Measurements from ENCODE around the gene PSAT1. TPM values are rescaled to one million over a fixed set of nuclear protein-coding genes. Genes with fewer than 3 reads are reported as not detected.

PSAT1 gene
- total and polyA plus RNA-seq, 5 donors from 2014 or later, result 2.7 to 32.7 (median 19.5) TPM

GRCh38 chr9:78294290-78295176 is 2.4 kb upstream of the PSAT1 start:
- no peaks in the 10 kb centered on the region for H3K36me3 Mint-ChIP-seq
- no peak for DNase-seq
- Histone ChIP-seq H3K4me3 (ENCODE audit: low read depth, low read length) (no peak overlapping the region), H3K27me3 (ENCODE audit: control insufficient read depth, insufficient read depth, low read length) (no peaks in the 10 kb centered on the region), H3K9me3 (ENCODE audit: control insufficient read depth in 2 of 2, low read length in 2 of 2) (no peaks in the 10 kb centered on the region), H3K4me1 (ENCODE audit: control insufficient read depth, insufficient read depth, low read length, poor library complexity, severe bottlenecking) (peaks cover 25% of the 10 kb centered on the region), H3K36me3 (ENCODE audit: control insufficient read depth, insufficient read depth, low read length) (no peaks in the 10 kb centered on the region), H3K27ac (ENCODE audit: insufficient read depth, low read length, poor library complexity, severe bottlenecking) (no peak overlapping the region)
- no peak overlapping the region for H3K27ac Mint-ChIP-seq
- H3K27me3 Mint-ChIP-seq, result no peaks in the 10 kb centered on the region
- no peaks in the 10 kb centered on the region for H3K9me3 Mint-ChIP-seq
- peaks cover 13 to 46% (median 28%) of the 10 kb centered on the region in 4 donors for H3K4me1 Mint-ChIP-seq
- H3K4me3 Mint-ChIP-seq, result peak overlapping the region; percentile 22 to 96 (median 52)
- no peak for ATAC-seq (ENCODE audit: low read depth in 2 of 2)

GRCh38 chr9:78295177-78295575 is 1.7 kb upstream of the PSAT1 start:
- H3K36me3 Mint-ChIP-seq, result no peaks in the 10 kb centered on the region
- Histone ChIP-seq H3K36me3 (ENCODE audit: control insufficient read depth, insufficient read depth, low read length) (no peaks in the 10 kb centered on the region), H3K27ac (ENCODE audit: insufficient read depth, low read length, poor library complexity, severe bottlenecking) (no peak overlapping the region), H3K4me1 (ENCODE audit: control insufficient read depth, insufficient read depth, low read length, poor library complexity, severe bottlenecking) (peaks cover 25% of the 10 kb centered on the region), H3K27me3 (ENCODE audit: control insufficient read depth, insufficient read depth, low read length) (no peaks in the 10 kb centered on the region), H3K9me3 (ENCODE audit: control insufficient read depth in 2 of 2, low read length in 2 of 2) (no peaks in the 10 kb centered on the region), H3K4me3 (ENCODE audit: low read depth, low read length) (no peak overlapping the region)
- H3K27ac Mint-ChIP-seq, result no peak overlapping the region
- ATAC-seq (ENCODE audit: low read depth in 2 of 2) (no peak), DNase-seq (no peak)
- H3K4me3 Mint-ChIP-seq, result peak overlapping the region in 3 of 4 donors; percentile 9 to 96 (median 37)
- no peaks in the 10 kb centered on the region for H3K9me3 Mint-ChIP-seq
- H3K27me3 Mint-ChIP-seq, result no peaks in the 10 kb centered on the region
- peaks cover 13 to 49% (median 31%) of the 10 kb centered on the region in 4 donors for H3K4me1 Mint-ChIP-seq

GRCh38 chr9:78295731-78296130 is 1.2 kb upstream of the PSAT1 start:
- Histone ChIP-seq H3K27ac (ENCODE audit: insufficient read depth, low read length, poor library complexity, severe bottlenecking) (no peak overlapping the region), H3K9me3 (ENCODE audit: control insufficient read depth in 2 of 2, low read length in 2 of 2) (no peaks in the 10 kb centered on the region), H3K4me1 (ENCODE audit: control insufficient read depth, insufficient read depth, low read length, poor library complexity, severe bottlenecking) (peaks cover 25% of the 10 kb centered on the region), H3K4me3 (ENCODE audit: low read depth, low read length) (no peak overlapping the region), H3K27me3 (ENCODE audit: control insufficient read depth, insufficient read depth, low read length) (no peaks in the 10 kb centered on the region), H3K36me3 (ENCODE audit: control insufficient read depth, insufficient read depth, low read length) (peaks cover under 1% of the 10 kb centered on the region)
- no peaks in the 10 kb centered on the region for H3K9me3 Mint-ChIP-seq
- no peaks in the 10 kb centered on the region for H3K36me3 Mint-ChIP-seq
- no peak overlapping the region for H3K27ac Mint-ChIP-seq
- DNase-seq (no peak), ATAC-seq (ENCODE audit: low read depth in 2 of 2) (no peak)
- peak overlapping the region; percentile 90 to 98 (median 94) for H3K4me3 Mint-ChIP-seq
- peaks cover 13 to 51% (median 31%) of the 10 kb centered on the region in 4 donors for H3K4me1 Mint-ChIP-seq
- no peaks in the 10 kb centered on the region for H3K27me3 Mint-ChIP-seq

- peaks cover 3% of the 10 kb centered on the region for H3K36me3 ChIP-seq (ENCODE audit: control insufficient read depth, insufficient read depth, low read length)
- H3K4me1 ChIP-seq (ENCODE audit: control insufficient read depth, insufficient read depth, low read length, poor library complexity, severe bottlenecking), result peaks cover 25% of the 10 kb centered on the region
- ATAC-seq (ENCODE audit: low read depth in 2 of 2) (no peak), DNase-seq (peak in 1 of 3 donors; percentile 7)
- peak overlapping the region; percentile 90 to 98 (median 94) for H3K4me3 Mint-ChIP-seq
- no peaks in the 10 kb centered on the region for H3K27me3 ChIP-seq (ENCODE audit: control insufficient read depth, insufficient read depth, low read length)
- no peaks in the 10 kb centered on the region for H3K9me3 Mint-ChIP-seq
- H3K4me1 Mint-ChIP-seq, result peaks cover 13 to 51% (median 31%) of the 10 kb centered on the region in 4 donors
- H3K27me3 Mint-ChIP-seq, result no peaks in the 10 kb centered on the region
- H3K27ac ChIP-seq (ENCODE audit: insufficient read depth, low read length, poor library complexity, severe bottlenecking), result no peak overlapping the region
- no peaks in the 10 kb centered on the region for H3K9me3 ChIP-seq (ENCODE audit: control insufficient read depth in 2 of 2, low read length in 2 of 2)
- no peaks in the 10 kb centered on the region for H3K36me3 Mint-ChIP-seq
- H3K27ac Mint-ChIP-seq, result peak overlapping the region; percentile 32 to 83 (median 76)
- H3K4me3 ChIP-seq (ENCODE audit: low read depth, low read length), result peak overlapping the region; percentile 59
Observed at GRCh38 chr9:78296201-78296892, 578 bp upstream of the PSAT1 start.

- H3K27me3 Mint-ChIP-seq, result no peaks in the 10 kb centered on the region
- no peaks in the 10 kb centered on the region for H3K27me3 ChIP-seq (ENCODE audit: control insufficient read depth, insufficient read depth, low read length)
- H3K4me1 Mint-ChIP-seq, result peaks cover 13 to 48% (median 30%) of the 10 kb centered on the region in 4 donors
- peak overlapping the region; percentile 2 for H3K27ac ChIP-seq (ENCODE audit: insufficient read depth, low read length, poor library complexity, severe bottlenecking)
- peaks cover 3% of the 10 kb centered on the region for H3K36me3 ChIP-seq (ENCODE audit: control insufficient read depth, insufficient read depth, low read length)
- H3K4me3 Mint-ChIP-seq, result peak overlapping the region; percentile 90 to 98 (median 94)
- H3K36me3 Mint-ChIP-seq, result peaks cover 9% of the 10 kb centered on the region
- H3K4me3 ChIP-seq (ENCODE audit: low read depth, low read length), result peak overlapping the region; percentile 84
- H3K9me3 Mint-ChIP-seq, result no peaks in the 10 kb centered on the region
- ATAC-seq (ENCODE audit: low read depth in 2 of 2) (no peak), DNase-seq (no peak)
- peaks cover 25% of the 10 kb centered on the region for H3K4me1 ChIP-seq (ENCODE audit: control insufficient read depth, insufficient read depth, low read length, poor library complexity, severe bottlenecking)
- H3K27ac Mint-ChIP-seq, result peak overlapping the region; percentile 76 to 83 (median 80)
- H3K9me3 ChIP-seq (ENCODE audit: control insufficient read depth in 2 of 2, low read length in 2 of 2), result no peaks in the 10 kb centered on the region
Observed at GRCh38 chr9:78297672-78297961, 692 bp downstream of the PSAT1 start.

- Mint-ChIP-seq H3K9me3 (no peaks in the 10 kb centered on the region), H3K4me3 (peak overlapping the region; percentile 90 to 98 (median 94)), H3K27me3 (no peaks in the 10 kb centered on the region), H3K4me1 (peaks cover 8 to 42% (median 24%) of the 10 kb centered on the region in 4 donors), H3K36me3 (peaks cover 10% of the 10 kb centered on the region), H3K27ac (peak overlapping the region in 2 of 3 donors; percentile 76 to 80)
- Histone ChIP-seq H3K9me3 (ENCODE audit: control insufficient read depth in 2 of 2, low read length in 2 of 2) (no peaks in the 10 kb centered on the region), H3K27ac (ENCODE audit: insufficient read depth, low read length, poor library complexity, severe bottlenecking) (no peak overlapping the region), H3K4me1 (ENCODE audit: control insufficient read depth, insufficient read depth, low read length, poor library complexity, severe bottlenecking) (peaks cover 19% of the 10 kb centered on the region), H3K27me3 (ENCODE audit: control insufficient read depth, insufficient read depth, low read length) (no peaks in the 10 kb centered on the region), H3K36me3 (ENCODE audit: control insufficient read depth, insufficient read depth, low read length) (peaks cover 3% of the 10 kb centered on the region), H3K4me3 (ENCODE audit: low read depth, low read length) (peak overlapping the region; percentile 84)
- ATAC-seq (ENCODE audit: low read depth in 2 of 2) (no peak), DNase-seq (peak in 1 of 3 donors; percentile 15)
Observed at GRCh38 chr9:78298046-78298765, 1.3 kb downstream of the PSAT1 start.

- Histone ChIP-seq H3K27me3 (ENCODE audit: control insufficient read depth, insufficient read depth, low read length) (no peaks in the 10 kb centered on the region), H3K36me3 (ENCODE audit: control insufficient read depth, insufficient read depth, low read length) (peaks cover 10% of the 10 kb centered on the region), H3K27ac (ENCODE audit: insufficient read depth, low read length, poor library complexity, severe bottlenecking) (no peak overlapping the region), H3K4me1 (ENCODE audit: control insufficient read depth, insufficient read depth, low read length, poor library complexity, severe bottlenecking) (peaks cover 16% of the 10 kb centered on the region), H3K9me3 (ENCODE audit: control insufficient read depth in 2 of 2, low read length in 2 of 2) (no peaks in the 10 kb centered on the region), H3K4me3 (ENCODE audit: low read depth, low read length) (no peak overlapping the region)
- Mint-ChIP-seq H3K27me3 (no peaks in the 10 kb centered on the region), H3K36me3 (peaks cover 26% of the 10 kb centered on the region), H3K9me3 (no peaks in the 10 kb centered on the region), H3K27ac (peak overlapping the region in 1 of 3 donors; percentile 71), H3K4me3 (peak overlapping the region in 1 of 4 donors; percentile 49), H3K4me1 (peaks cover 7 to 43% (median 24%) of the 10 kb centered on the region in 4 donors)
- ATAC-seq (ENCODE audit: low read depth in 2 of 2) (no peak), DNase-seq (no peak)
Observed at GRCh38 chr9:78300209-78300608, 3.3 kb downstream of the PSAT1 start.
